ENCODE data around the gene AMTN.
"Not testable (repeated sequence)": the region's sequence is repeated elsewhere in the genome, so short reads cannot be mapped to it uniquely, and the experiment has no call there.

DNA sequence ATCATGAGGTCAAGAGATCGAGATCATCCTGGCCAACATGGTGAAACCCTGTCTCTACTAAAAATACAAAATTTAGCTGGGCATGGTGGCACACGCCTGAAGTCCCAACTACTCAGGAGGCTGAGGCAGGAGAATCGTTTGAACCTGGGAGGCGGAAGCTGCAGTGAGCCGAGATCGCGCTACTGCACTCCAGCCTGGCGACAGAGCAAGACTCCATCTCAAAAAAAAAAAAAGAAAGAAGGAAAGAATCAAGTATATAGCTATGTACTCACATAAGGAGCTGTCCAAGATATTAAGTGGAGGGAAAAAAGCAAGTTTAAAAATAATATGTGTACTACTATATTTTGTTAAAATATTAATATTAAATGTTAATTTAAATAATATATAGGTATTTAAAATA lies 16.5 kb upstream of the AMTN start:
- not testable (repeated sequence) for TF ChIP-seq POLR2A (IDR thresholded peaks at IDR 0.05)
- TF ChIP-seq, protein P1, sequence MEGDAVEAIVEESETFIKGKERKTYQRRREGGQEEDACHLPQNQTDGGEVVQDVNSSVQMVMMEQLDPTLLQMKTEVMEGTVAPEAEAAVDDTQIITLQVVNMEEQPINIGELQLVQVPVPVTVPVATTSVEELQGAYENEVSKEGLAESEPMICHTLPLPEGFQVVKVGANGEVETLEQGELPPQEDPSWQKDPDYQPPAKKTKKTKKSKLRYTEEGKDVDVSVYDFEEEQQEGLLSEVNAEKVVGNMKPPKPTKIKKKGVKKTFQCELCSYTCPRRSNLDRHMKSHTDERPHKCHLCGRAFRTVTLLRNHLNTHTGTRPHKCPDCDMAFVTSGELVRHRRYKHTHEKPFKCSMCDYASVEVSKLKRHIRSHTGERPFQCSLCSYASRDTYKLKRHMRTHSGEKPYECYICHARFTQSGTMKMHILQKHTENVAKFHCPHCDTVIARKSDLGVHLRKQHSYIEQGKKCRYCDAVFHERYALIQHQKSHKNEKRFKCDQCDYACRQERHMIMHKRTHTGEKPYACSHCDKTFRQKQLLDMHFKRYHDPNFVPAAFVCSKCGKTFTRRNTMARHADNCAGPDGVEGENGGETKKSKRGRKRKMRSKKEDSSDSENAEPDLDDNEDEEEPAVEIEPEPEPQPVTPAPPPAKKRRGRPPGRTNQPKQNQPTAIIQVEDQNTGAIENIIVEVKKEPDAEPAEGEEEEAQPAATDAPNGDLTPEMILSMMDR (IDR thresholded peaks at IDR 0.05), result not testable (repeated sequence)
